Sigmoid colon (tissue), 7 donors: ENCODE measurements around the gene ACP7. TPM values are rescaled to one million over a fixed set of nuclear protein-coding genes. Genes with fewer than 3 reads are reported as not detected.

ENCODE experiments used
- DNase-seq: peaks from one replicate; pipeline ENCODE4 v3.0.0-alpha.2; 2019
- H3K27ac ChIP-seq, 4 donors: fragments of 200-600 bp; sonication (generic); one replicate each; pipeline ENCODE4 v1.5.1; 2016 to 2019; ENCODE audit warnings: mild to moderate bottlenecking in 1 of 4
- H3K27me3 ChIP-seq, 3 donors: fragments of 200-600 bp; sonication (generic); one replicate each; pipeline ENCODE4 v1.5.1; 2019; ENCODE audit warnings: mild to moderate bottlenecking in 1 of 3
- H3K36me3 ChIP-seq, 4 donors: fragments of 200-600 bp; sonication (generic); one replicate each; pipeline ENCODE4 v1.5.1; 2016 to 2019
- H3K4me1 ChIP-seq, 4 donors: fragments of 200-600 bp; sonication (generic); one replicate each; pipeline ENCODE4 v1.5.1; 2017 to 2019
- H3K4me3 ChIP-seq, 4 donors: fragments of 200-600 bp; sonication (generic); one replicate each; pipeline ENCODE4 v1.5.1; 2017 to 2019; ENCODE audit warnings: mild to moderate bottlenecking in 2 of 4, moderate library complexity in 1 of 4
- H3K9me3 ChIP-seq, 4 donors: fragments of 200-600 bp in 3 of 4; sonication (generic) in 3 of 4; one replicate each; pipeline versions ENCODE4 v1.5.1 to v1.6.1; 2013 to 2019
- CTCF ChIP-seq, 4 experiments: fragments of 450-650 bp in 3 of 4; fragments of 200-600 bp in 1 of 4; IDR thresholded peaks; one replicate each; pipeline ENCODE4 v1.5.1; 2016 to 2019; ENCODE audit warnings: antibody characterized with exemption in 4 of 4, mild to moderate bottlenecking in 3 of 4, moderate library complexity in 2 of 4
- EP300 ChIP-seq, 4 donors: sonication (generic); formaldehyde crosslinking; IDR thresholded peaks; one replicate each; pipeline ENCODE4 v1.6.1; 2017; ENCODE audit warnings: antibody characterized with exemption in 4 of 4
- POLR2A ChIP-seq, 2 donors: fragments of 450-650 bp; IDR thresholded peaks; one replicate each; pipeline ENCODE4 v1.6.1; 2016; ENCODE audit warnings: antibody characterized with exemption in 2 of 2, mild to moderate bottlenecking in 2 of 2, moderate library complexity in 2 of 2
- POLR2AphosphoS5 ChIP-seq, 4 donors: sonication (generic); formaldehyde crosslinking; IDR thresholded peaks; one replicate each; pipeline ENCODE4 v1.6.1; 2017; ENCODE audit warnings: antibody characterized with exemption in 4 of 4
- WGBS, 2 donors: extraction: QIAGEN DNeasy Blood & Tissue Kit; methylation state at CpG; one replicate each; pipeline ENCODE4 v1.1.7; 2013; 5-methylcytosine and 5-hydroxymethylcytosine counted together
- intact Hi-C: fragments of 100-400 bp; cut with DNase I; formaldehyde crosslinking; loops from one replicate; pipeline ENCODE4 v1.15.1; 2023
- polyA plus RNA-seq, 3 donors: library from polyadenylated mRNA; stranded (reverse); fragments of 200-250 nt; gene quantifications; one replicate each; pipeline ENCODE4 v1.2.3, GENCODE V29; 2013
- total RNA-seq, 4 donors: library from RNA; depleted of rRNA; stranded (reverse); fragments of >200 nt; gene quantifications; one replicate each; pipeline ENCODE4 v1.1.0, GENCODE V29; 2016
- donor health status: healthy with polysubstance abuse.
- donor health status: Bipolar disorder and iron deficiency.
- donor health status: healthy.

ACP7 gene
- total and polyA plus RNA-seq, 7 donors = not detected

GRCh38 chr19:39045506-39045905 lies 38.7 kb upstream of the ACP7 start:
- H3K9me3 ChIP-seq = no peaks in the 10 kb centered on the region
- no peak for DNase-seq
- H3K27me3 ChIP-seq = no peaks in the 10 kb centered on the region
- intact Hi-C loops = no loop called here
- no peaks in the 10 kb centered on the region for H3K4me1 ChIP-seq
- TF ChIP-seq EP300 (IDR thresholded peaks at IDR 0.05) (no peak), POLR2AphosphoS5 (IDR thresholded peaks at IDR 0.05) (no peak), POLR2A (IDR thresholded peaks at IDR 0.05) (no peak), CTCF (IDR thresholded peaks at IDR 0.05) (no peak)
- 60 to 80% methylated on average over 6 of the region's 6 CpGs for WGBS, 2 donors
- no peak overlapping the region for H3K27ac ChIP-seq
- no peak overlapping the region for H3K4me3 ChIP-seq
- no peaks in the 10 kb centered on the region for H3K36me3 ChIP-seq

GRCh38 chr19:39046037-39046821 lies 37.9 kb upstream of the ACP7 start:
- whole genome bisulfite sequencing, 2 donors = 70 to 82% methylated on average over 7 of the region's 7 CpGs
- Histone ChIP-seq H3K9me3 (no peaks in the 10 kb centered on the region), H3K36me3 (no peaks in the 10 kb centered on the region), H3K27me3 (no peaks in the 10 kb centered on the region), H3K4me3 (no peak overlapping the region), H3K27ac (no peak overlapping the region), H3K4me1 (no peaks in the 10 kb centered on the region)
- intact Hi-C loops = no loop called here
- TF ChIP-seq POLR2AphosphoS5 (IDR thresholded peaks at IDR 0.05) = no peak
- no peak for TF ChIP-seq CTCF (IDR thresholded peaks at IDR 0.05)
- no peak for TF ChIP-seq EP300 (IDR thresholded peaks at IDR 0.05)
- no peak for TF ChIP-seq POLR2A (IDR thresholded peaks at IDR 0.05)
- no peak for DNase-seq

- Histone ChIP-seq H3K4me1 (no peaks in the 10 kb centered on the region), H3K36me3 (no peaks in the 10 kb centered on the region), H3K27me3 (no peaks in the 10 kb centered on the region), H3K4me3 (no peak overlapping the region), H3K27ac (no peak overlapping the region), H3K9me3 (no peaks in the 10 kb centered on the region)
- intact Hi-C loops = no loop called here
- TF ChIP-seq EP300 (IDR thresholded peaks at IDR 0.05) (no peak), POLR2A (IDR thresholded peaks at IDR 0.05) (no peak), CTCF (IDR thresholded peaks at IDR 0.05) (no peak)
- 40 to 41% methylated on average over 2 of the region's 2 CpGs for WGBS, 2 donors
- DNase-seq = no peak
These were observed 37.1 kb upstream of the ACP7 start for GRCh38 chr19:39047073-39047472.

- H3K4me3 ChIP-seq = no peak overlapping the region
- intact Hi-C loops = no loop called here
- DNase-seq = peak; percentile 72
- peaks cover 0 to 3% (median 0%) of the 10 kb centered on the region in 3 donors for H3K27me3 ChIP-seq
- no peaks in the 10 kb centered on the region for H3K9me3 ChIP-seq
- WGBS, 2 donors = 28% methylated on average over 10 of the region's 10 CpGs
- TF ChIP-seq POLR2AphosphoS5 (IDR thresholded peaks at IDR 0.05) (no peak), CTCF (IDR thresholded peaks at IDR 0.05) (peak in 2 of 4 experiments; percentile 42 to 59)
- H3K27ac ChIP-seq = no peak overlapping the region
- H3K36me3 ChIP-seq = no peaks in the 10 kb centered on the region
- no peaks in the 10 kb centered on the region for H3K4me1 ChIP-seq
These were observed 31.9 kb upstream of the ACP7 start for GRCh38 chr19:39052243-39052746.
